Gastrocnemius medialis (tissue), 4 donors: ENCODE data around the gene BCL11A.

ENCODE experiments used
- POLR2A ChIP-seq, 2 donors: fragments of 450-650 bp; IDR thresholded peaks; one replicate each; pipeline ENCODE4 v1.6.1; 2017; ENCODE audit warnings: antibody characterized with exemption in 2 of 2, mild to moderate bottlenecking in 2 of 2, moderate library complexity in 2 of 2
- TF ChIP-seq, protein P1 (sequence below), 5 experiments: fragments of 450-650 bp in 3 of 5; fragments of 200-600 bp in 2 of 5; sonication (generic) in 2 of 5; IDR thresholded peaks in 4 of 5; conservative IDR thresholded peaks in 1 of 5; 1 replicate in 4 of 5; 2 replicates in 1 of 5; pipeline ENCODE4 v1.5.1; 2016 to 2019; ENCODE audit warnings: antibody characterized with exemption in 5 of 5, mild to moderate bottlenecking in 3 of 5, moderate library complexity in 3 of 5

DNA sequence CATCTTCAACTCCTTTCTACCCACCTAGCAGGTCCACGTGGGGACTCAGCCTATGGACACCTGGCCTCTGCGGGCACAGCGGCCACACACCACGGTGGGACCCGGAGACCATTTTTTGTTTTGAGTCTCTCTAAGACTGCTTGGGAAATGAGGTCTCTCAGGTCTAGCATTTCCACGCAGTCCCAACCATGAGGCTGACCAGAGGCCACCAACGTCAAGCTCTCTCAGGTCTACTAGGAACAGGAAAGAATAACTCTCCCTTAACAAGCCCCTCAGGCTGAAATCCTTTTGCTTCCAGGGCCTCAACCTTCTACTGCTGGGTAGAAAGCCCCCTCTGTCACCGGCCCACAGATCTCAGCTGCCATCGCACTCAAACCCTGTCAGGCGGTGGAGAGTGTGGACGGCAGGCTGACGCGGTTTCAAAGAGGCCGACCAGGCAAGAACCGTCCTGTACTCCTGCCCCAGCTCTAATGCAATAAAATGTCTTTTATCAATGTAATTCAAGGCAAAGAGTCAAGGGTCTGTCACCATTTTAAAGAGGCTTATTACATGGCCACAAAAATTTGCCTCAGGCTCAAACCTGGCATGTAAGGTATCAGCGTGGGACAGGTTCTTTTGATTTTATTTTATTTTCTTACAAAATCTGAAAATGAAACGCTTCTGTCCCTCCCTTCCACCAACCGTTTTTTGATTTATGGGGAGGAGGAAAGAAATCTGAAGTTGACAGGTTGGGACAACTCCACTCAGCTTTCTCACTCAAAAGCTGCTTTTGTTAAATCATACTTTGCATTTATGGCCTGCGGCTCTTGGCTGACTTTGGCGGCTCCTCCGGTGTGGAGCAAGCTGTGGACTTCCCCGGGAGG, 74.0 kb downstream of the BCL11A start:
- TF ChIP-seq, protein P1, sequence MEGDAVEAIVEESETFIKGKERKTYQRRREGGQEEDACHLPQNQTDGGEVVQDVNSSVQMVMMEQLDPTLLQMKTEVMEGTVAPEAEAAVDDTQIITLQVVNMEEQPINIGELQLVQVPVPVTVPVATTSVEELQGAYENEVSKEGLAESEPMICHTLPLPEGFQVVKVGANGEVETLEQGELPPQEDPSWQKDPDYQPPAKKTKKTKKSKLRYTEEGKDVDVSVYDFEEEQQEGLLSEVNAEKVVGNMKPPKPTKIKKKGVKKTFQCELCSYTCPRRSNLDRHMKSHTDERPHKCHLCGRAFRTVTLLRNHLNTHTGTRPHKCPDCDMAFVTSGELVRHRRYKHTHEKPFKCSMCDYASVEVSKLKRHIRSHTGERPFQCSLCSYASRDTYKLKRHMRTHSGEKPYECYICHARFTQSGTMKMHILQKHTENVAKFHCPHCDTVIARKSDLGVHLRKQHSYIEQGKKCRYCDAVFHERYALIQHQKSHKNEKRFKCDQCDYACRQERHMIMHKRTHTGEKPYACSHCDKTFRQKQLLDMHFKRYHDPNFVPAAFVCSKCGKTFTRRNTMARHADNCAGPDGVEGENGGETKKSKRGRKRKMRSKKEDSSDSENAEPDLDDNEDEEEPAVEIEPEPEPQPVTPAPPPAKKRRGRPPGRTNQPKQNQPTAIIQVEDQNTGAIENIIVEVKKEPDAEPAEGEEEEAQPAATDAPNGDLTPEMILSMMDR (IDR thresholded peaks at IDR 0.05 in 4 of 5, conservative IDR thresholded peaks at IDR 0.05 in 1 of 5): no peak
- no peak for TF ChIP-seq POLR2A (IDR thresholded peaks at IDR 0.05)
